ENCODE results near the gene SH3YL1.

SH3YL1 gene

DNA sequence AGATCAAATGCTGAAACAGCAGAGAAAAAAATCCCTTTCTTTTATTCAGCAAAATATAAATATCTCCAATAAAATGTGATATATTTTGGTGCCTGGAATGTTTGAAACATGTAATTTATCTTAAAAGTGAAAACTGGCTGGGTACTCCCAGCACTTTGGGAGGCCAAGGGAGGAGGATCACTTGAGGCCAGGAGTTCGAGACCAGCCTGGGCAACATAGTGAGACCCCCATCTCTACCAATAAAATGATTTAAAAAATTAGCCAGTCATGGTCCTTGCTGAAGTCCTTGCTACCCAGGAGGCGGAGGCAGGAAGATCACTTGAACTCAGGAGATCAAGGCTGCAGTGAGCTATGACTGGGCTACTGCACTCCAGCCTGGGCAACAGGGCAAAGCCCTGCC, 8.6 kb downstream of the SH3YL1 start:
- no peak for DNase-seq

DNA sequence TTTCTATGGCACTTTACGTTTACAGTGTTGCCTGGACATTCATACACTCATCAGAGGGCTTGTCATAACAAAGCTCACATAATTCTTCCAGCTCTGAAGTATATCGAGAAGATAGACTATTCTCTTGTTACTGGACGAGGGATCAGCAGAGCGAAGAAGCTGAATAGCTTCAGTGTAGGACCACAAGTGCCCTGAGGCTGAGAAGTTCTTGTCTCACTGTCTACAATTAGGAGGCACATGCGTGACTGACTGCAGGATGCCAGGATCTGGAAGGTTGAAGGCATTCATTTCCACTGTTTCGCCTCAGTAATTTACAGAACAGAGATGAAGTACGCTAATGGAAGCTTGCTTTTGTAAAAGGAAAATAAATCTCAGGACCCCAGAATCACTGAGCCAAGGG, 9.6 kb downstream of the SH3YL1 start:
- DNase-seq, result no peak

DNA sequence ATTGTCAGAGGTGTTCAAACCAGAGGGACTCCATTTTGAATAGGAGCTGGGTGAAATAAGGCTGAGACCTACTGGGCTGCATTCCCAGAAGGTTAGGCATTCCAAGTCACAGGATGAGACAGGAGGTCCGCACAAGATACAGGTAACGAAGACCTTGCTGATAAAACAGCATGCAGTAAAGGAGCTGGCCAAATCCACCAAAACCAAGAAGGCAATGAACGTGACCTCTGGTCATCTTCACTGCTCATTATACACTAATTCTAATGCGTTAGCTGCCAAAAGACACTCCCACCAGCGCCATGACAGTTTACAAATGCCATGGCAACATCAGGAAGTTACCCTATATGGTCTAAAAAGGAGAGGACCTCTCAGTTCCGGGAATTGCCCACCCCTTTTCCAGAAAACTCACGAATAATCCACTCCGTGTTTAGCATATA, 10.6 kb downstream of the SH3YL1 start:
- DNase-seq, result no peak

DNA sequence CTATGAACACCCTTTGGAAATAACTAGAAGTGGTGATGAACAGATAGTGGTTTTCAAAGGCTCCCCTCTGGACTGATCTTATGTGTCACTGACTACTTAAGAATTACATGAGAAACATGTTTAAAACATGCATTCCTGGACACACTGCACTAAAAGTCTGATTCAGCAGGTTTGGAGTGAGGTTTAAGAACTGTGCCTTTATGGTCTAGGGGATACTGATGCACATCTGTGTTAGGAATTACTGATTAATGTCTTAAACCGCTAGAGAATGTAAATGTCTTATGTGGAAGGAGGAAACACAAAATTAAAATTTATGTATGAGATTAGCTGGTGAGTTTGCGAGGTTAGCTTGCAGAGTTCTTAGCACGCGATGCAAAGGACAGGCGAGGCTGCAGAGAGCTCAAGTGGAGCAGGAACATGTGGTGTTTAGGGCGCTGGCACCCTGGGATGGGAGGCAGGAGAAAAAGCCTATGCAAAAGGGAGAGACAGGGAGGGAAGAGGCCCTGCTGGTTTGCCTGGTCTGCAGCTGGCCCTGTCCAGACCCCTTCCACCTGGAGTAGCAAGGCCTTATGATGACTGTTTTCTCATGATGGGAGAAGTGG, 11.7 kb downstream of the SH3YL1 start:
- DNase-seq, result no peak

DNA sequence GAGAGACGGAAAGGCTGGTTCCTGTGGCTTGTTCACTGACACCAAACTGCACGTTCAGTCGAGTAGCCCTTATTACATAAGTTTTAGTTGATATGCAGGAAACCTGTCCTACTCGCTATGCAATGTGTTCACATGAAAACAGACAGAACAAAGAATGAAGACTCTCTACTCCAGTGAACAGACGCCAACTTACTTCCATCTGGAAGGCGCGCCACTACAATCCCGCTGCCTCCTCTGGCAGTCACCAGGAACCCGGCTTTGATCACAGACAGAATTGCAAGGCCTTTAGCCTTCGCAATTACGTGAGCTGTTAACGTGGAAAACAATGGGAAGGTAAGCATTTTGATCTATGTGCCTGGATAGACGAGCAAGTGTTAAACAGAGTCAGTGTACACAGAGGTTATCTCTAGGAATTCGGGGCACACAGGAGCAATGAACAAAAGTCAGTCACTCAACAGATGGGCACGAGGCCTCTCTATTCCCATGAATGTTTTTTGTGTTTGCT, 14.2 kb downstream of the SH3YL1 start:
- DNase-seq, result no peak

DNA sequence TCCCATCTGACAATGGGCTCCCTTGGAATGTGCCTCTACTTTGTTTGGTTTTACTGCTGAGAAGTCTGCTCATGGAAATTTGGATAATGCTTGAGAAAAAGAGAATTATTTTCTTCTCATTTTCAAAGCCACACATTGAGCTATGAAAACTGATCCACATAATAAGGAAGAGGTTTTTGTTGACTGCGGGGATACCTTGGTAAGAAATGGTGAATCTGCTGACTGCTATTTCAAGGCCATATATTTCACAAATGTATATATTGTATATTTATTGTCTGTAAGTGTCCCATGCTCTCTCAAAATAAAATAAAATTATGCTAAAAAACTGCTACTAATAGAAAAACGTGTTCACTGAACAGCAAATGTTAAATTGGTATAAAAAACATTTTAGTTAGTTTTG, 15.1 kb downstream of the SH3YL1 start:
- DNase-seq, result no peak

GRCh38 chr2:246489-247144, 17.2 kb downstream of the SH3YL1 start:
- DNase-seq, result peak; percentile 87

- DNase-seq, result no peak
Measured at GRCh38 chr2:244547-244946, 19.3 kb downstream of the SH3YL1 start.

GRCh38 chr2:238869-239268, 25.0 kb downstream of the SH3YL1 start:
- DNase-seq, result no peak

DNA sequence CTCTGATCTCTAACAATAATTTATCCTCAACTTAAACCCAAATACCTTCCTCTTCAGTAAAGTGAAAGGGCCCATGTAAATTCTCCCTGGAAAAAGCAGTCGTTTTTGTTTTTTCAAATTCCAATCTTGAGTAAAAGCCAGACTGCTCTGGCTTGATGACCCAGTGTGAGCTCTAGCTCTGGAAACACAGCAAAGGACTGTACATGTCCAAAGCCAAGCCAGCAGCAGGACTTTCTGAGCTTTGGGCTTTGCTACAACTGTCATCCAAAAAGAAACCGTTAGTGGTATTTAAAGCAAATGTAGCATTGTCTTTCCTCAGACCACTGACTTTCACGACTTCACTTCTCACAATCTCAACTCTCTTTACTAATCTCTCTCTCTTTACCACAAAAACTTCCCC, 25.4 kb downstream of the SH3YL1 start:
- no peak for DNase-seq

DNA sequence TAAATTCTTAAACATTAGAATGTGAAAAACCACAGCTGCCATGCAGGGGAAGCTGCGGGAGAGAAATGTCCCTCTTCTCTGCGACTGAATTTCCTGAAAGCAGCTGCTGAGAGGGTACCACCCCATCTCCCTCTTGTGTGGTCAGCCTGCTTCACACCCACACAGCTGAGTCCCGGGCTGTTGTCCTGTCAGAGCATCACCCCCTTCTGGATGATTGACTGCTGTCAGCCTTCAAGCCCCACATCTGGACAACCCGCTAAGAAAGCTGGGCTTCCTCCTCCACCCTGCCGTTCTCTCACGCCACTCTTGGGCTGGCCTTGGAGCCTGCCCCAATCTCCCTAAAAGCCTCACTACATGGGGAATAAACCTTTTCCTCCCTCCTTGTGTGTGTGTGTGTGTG, 26.0 kb downstream of the SH3YL1 start:
- DNase-seq, result no peak

- no peak for DNase-seq
Measured at GRCh38 chr2:236993-237539, 26.8 kb downstream of the SH3YL1 start.

DNA sequence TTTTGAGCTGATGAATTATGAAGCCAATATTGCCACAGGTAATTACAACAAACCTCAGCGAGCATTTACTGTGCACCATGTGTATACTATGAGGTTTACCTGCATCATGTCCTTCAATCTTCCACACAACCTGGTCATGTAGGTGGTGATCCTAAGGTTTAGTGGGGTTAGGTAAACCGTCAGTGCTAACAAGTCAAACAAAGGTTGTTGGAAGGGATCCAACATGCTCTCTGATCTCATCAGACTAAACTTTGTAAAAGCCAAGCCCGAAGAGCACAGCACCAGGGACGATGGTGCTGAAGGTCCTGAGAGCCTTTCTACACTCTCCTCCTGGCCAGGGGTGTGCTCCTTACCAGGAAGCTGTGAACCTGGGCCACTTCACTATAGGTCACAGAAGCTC, 29.4 kb downstream of the SH3YL1 start:
- DNase-seq, result no peak

- DNase-seq, result no peak
Measured at GRCh38 chr2:233030-233429, 30.8 kb downstream of the SH3YL1 start.

DNA sequence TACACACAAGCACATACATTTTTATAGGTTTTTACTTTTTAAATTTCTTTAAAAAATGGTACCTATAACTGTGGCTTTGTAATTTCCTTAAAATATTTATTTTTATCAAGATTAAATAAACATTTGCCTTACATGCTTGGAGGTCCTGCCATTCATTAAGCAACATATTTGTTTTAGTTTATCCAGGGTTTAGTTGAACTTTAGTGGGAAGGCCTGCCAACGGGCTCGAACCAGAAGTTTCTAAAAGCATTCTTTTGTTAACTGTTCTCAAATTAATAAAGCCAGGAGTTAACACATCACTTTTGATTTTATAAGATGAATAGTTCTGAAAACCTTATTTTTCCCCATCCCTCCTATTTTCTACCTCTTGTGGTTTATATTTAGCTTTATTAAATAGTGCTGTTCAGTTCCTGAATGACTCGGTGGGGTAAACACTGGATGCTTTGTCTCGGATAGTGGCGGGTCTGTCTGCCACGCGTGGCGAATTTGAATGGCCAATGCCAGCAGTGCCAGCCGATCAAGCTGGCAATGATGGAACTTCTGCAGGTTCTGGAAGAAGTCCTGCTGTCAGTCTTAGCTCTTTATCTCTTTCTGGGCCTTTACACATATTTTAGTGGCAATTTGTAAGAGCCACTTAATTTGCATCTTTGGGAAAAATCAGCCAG, 32.2 kb downstream of the SH3YL1 start:
- DNase-seq, result no peak

DNA sequence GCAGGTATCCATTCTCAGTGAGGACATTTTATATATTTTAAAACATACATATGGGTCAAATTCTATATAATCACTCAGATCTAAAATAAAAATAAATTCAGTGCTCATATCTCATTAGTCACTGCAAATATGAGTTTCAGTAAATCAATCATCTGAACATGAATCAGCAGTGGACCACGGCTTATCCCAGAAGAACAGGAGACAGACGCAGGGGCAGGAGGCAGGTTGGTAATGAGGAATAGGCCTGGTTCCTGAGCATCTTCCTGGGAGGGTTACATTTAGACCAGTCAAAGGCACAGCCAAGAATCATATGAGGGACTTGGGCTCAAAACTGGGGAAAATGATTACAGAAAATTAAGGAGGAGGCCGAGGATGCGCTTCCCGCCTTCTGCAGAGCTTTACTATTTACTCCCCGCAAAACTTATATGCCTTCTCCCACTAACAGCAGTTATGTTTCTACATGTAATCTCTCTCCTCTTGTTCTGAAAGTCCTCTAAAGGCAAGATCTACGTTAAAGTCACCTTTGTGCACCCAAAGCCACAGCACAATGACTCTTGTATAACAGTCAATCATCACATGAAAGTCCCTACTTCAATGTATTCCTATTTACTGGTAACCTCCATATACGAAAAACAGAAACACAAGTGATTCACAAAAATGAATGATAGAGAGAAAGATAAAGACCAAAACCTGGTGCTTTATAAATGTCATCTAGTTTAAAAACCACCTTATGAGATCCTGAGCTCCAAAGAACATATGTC, 35.1 kb downstream of the SH3YL1 start:
- DNase-seq, result no peak

DNA sequence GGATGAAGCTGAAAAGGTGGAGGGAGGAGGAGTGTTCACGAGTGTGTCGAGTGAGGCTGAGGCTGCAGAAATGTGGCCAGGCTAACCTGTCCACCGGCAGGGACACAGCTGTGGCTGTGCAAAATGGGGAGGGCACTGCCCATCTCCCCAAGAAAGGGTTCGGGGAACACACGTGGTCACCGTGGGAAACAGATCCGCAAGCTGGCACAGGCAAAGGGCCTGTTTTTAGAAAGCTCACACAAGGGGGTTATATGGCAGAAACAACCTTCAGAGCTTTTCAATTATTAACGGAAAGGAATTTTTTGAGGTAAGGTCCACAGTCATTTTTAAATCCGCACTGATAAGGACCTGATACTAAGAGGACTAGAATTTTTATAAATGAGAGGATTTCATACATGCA, 35.7 kb downstream of the SH3YL1 start:
- DNase-seq, result no peak

- DNase-seq, result no peak
Measured at GRCh38 chr2:223971-224760, 39.7 kb downstream of the SH3YL1 start.

DNA sequence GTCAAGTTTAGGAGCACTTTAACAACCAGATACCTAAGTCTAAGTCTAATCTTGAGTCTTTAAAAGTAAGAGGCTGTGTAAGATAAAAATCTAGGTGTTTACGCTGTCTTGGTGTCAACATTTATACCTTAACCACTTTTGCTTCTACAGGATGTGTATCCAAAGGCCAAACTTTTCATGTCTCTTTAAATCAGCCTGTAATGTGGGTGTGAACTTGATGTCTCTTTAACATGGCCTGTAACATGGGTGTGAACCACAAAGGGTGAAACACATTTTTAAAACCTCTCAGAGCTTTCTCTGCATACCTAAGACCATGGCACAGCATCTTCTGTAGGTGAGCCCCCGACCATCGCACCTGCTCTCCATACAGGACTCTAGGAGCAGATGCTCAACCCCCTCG, 40.4 kb downstream of the SH3YL1 start:
- no peak for DNase-seq

DNA sequence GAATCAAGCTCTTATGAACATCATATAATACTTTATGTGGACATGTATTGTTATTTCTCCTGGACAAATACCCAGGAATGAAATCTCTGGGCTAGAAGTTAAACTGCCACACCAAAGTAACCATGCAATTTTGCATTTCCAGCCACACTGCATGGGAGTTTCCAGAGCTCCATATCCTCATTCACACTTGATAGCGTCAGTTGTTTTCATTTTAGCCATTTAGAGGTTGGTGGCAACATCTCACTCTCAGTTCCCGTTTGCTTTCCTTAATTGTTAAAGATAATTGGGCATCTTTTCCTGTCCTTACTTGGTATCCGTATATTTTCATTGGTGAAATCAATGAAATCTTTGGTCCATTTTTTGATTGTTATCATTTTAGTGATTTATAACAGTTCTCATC, 47.8 kb downstream of the SH3YL1 start:
- DNase-seq, result no peak

GRCh38 chr2:213932-214693, 49.7 kb downstream of the SH3YL1 start:
- DNase-seq, result no peak

Data from NCI-H1694 (cell line).